Activated gamma-delta T cell (primary cell): ENCODE measurements around the gene APH1B.

Experiments
- DNase-seq: peaks from one replicate; lab custom pipeline; 2025; lab: John Stamatoyannopoulos, UW

APH1B gene

GRCh38 chr15:63252292-63252691, 25.1 kb upstream of the APH1B start:
- no peak for DNase-seq

GRCh38 chr15:63254991-63255390, 22.4 kb upstream of the APH1B start:
- no peak for DNase-seq

GRCh38 chr15:63255489-63255990, 21.9 kb upstream of the APH1B start:
- no peak for DNase-seq

- no peak for DNase-seq
These were observed 20.8 kb upstream of the APH1B start for GRCh38 chr15:63256433-63257274.

GRCh38 chr15:63258658-63259057, 18.7 kb upstream of the APH1B start:
- DNase-seq: no peak

GRCh38 chr15:63260791-63261190, 16.6 kb upstream of the APH1B start:
- no peak for DNase-seq

- DNase-seq: no peak
These were observed 16.1 kb upstream of the APH1B start for GRCh38 chr15:63261311-63261710.

GRCh38 chr15:63263519-63263918, 13.9 kb upstream of the APH1B start:
- DNase-seq: no peak

GRCh38 chr15:63264688-63265293, 12.6 kb upstream of the APH1B start:
- no peak for DNase-seq

- DNase-seq: no peak
These were observed 3.0 kb upstream of the APH1B start for GRCh38 chr15:63274427-63274826.

- DNase-seq: no peak
These were observed 915 bp upstream of the APH1B start for GRCh38 chr15:63276342-63277037.

- DNase-seq: no peak
These were observed 570 bp downstream of the APH1B start for GRCh38 chr15:63277893-63278456.

- no peak for DNase-seq
These were observed 5.7 kb downstream of the APH1B start for GRCh38 chr15:63283126-63283525.

- DNase-seq: no peak
These were observed 6.9 kb downstream of the APH1B start for GRCh38 chr15:63284335-63284734.

GRCh38 chr15:63287109-63287508, 9.7 kb downstream of the APH1B start:
- DNase-seq: no peak

- DNase-seq: no peak
These were observed 10.9 kb downstream of the APH1B start for GRCh38 chr15:63288342-63288741.

GRCh38 chr15:63288778-63289378, 11.5 kb downstream of the APH1B start:
- no peak for DNase-seq

GRCh38 chr15:63291507-63291906, 14.1 kb downstream of the APH1B start:
- no peak for DNase-seq

- no peak for DNase-seq
These were observed 14.8 kb downstream of the APH1B start for GRCh38 chr15:63292241-63292640.

- DNase-seq: no peak
These were observed 15.4 kb downstream of the APH1B start for GRCh38 chr15:63292771-63293170.

GRCh38 chr15:63294359-63294758, 17.0 kb downstream of the APH1B start:
- no peak for DNase-seq

GRCh38 chr15:63295341-63295740, 17.9 kb downstream of the APH1B start:
- DNase-seq: no peak
